GM21447 (cell line): ENCODE measurements around the gene CREBRF.
A peak's percentile ranks its signal among the peaks of the same experiment; 100 is the strongest.
"Not testable (repeated sequence)": the region's sequence is repeated elsewhere in the genome, so short reads cannot be mapped to it uniquely, and the experiment has no call there.

Source experiments
- ATAC-seq: cut with Tn5 transposase; IDR thresholded peaks from one replicate; pipeline ENCODE4 v1.9.1; 2021; ENCODE audit not compliant: unreplicated experiment

The CREBRF gene, protein sequence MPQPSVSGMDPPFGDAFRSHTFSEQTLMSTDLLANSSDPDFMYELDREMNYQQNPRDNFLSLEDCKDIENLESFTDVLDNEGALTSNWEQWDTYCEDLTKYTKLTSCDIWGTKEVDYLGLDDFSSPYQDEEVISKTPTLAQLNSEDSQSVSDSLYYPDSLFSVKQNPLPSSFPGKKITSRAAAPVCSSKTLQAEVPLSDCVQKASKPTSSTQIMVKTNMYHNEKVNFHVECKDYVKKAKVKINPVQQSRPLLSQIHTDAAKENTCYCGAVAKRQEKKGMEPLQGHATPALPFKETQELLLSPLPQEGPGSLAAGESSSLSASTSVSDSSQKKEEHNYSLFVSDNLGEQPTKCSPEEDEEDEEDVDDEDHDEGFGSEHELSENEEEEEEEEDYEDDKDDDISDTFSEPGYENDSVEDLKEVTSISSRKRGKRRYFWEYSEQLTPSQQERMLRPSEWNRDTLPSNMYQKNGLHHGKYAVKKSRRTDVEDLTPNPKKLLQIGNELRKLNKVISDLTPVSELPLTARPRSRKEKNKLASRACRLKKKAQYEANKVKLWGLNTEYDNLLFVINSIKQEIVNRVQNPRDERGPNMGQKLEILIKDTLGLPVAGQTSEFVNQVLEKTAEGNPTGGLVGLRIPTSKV

DNA sequence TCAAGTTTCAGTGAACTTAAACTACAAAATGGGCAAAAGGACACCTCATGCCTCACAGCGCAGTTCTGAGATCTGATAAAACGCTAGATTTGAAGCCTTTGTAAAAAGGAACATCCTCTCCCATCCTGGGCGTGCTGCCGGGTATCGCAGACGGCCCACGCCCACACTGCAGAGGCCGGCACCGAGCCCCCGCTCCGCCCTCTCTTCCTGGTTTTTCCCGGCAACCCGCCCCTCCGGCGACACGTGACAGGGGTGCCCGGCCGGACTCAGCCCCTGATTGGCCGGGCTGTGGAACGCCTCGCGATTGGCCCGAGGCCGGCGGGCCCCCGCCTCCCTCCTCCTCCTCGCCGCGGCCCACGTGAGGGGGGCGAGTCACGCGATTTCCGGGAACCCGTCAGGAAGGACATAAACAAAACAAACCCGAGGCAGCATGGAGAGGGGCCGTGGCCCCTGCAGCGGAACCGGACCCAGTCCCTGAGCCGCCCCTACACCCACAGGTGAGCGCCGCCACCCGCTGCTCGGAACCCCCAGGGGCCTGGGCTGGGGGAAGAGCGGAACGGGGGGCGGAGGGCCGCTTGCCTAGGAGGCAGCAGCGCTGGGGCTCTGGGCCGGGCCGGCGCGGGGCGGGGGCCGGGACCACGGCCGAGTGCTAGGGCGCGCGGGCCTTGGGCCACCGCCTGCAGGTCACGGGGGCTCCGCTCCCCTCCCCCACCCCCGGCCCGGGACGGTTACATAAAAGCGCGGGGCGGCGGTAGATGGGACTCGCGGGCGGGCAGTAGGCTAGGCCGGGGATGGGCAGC is at the start of gene CREBRF:
TSS of gene CREBRF (plus strand) at position 370 of the 800 bp plus-strand sequence. CDS start 24,424 bp downstream, outside the sequence.
- ATAC-seq = peak; percentile 64

DNA sequence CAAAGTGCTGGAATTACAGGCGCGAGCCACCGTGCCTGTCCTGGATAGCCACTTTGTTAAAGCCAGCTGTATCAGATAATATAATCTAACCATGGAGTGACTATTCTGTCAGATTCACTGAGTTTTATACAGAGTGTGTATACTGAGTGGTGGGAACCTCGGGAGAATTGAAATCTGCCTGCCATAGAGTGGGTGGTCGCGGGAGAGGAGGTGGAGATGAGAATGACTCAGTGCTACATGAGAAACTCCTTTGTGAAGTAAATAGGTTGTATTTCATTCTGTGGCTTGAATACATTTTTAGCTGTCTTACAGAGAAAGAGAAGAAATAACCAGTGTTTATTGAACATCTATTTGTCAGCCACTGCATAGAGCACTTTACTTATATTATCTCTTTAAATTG is 46.1 kb upstream of the CREBRF start:
- ATAC-seq = no peak

DNA sequence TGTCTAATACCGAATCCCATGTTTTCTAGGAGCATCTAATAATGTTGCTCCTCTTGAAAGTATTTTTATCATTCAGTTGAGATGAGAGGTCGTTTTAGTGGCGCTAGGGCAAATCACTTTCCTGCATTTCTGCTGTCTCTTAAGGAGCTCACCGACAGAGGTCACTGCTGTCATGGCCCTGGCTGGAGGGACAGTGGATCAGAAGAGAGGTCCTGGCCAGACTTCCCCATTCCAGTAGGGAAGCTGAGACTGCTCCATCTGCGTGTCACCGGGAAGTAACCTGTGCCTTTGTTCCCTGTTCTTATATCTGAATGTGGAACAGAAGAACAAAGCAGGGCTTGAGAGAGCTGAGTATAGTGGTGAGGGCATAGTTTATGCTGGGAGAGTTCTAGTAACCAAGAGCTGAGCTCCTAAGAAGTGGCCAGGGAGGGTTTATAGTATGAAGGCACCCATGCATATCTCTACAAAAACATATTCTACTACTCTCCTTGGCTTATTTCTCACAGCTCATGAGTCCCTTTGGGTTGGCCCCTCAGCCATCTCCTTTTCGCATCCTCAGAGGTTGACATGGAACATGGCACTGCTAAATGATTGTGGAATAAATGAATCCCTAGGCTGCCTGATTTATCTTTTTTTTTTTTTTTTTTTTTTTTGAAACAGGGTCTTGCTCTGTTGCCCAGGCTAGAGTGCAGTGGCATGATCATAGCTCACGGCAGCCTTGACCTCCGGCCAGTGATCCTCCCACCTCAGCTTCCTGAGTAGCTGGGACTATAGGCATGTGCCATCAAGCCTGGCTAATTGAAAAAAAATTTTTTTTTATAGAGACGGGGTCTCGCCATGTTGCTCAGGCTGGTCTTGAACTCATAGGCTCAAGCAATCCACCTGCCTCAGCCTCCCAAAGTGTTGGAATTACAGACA is 45.3 kb upstream of the CREBRF start:
- ATAC-seq = no peak

DNA sequence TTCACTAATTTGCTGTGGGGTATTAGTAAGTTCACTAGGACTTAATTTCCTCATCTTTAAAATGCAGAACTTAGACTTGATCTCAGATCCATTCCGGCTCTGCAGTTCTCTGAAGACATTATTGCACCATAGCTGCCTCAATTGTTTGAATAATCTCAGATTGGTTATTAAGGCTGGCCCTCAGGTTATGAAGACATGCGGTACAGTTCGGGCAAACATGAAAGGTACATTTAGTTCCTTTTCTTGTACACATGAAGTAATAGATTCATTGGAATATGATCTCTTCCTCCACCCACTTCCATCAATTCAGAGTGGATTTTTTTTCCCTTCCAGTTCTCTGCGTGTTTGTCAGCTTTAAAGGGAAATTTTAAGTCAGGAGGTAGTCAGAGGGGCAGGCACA is 44.6 kb upstream of the CREBRF start:
- no peak for ATAC-seq

DNA sequence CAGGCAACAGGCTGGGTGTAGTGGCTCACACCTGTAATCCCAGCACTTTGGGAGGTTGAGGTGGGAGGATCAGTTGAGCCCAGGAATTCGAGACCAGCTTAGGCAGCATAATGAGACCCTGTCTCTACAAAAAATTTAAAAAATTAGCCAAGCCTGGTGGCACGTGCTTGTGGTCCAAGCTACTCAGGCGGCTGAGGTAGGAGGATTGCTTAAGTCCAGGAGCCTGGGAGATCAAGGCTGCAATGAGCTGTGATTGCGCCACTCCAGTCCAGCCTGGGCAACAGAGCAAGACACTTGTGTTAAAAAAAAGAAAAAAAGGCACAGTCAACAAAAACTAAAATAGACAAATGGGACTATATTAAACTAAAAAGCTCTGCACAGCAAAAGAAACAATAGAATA is 43.3 kb upstream of the CREBRF start:
- no peak for ATAC-seq

DNA sequence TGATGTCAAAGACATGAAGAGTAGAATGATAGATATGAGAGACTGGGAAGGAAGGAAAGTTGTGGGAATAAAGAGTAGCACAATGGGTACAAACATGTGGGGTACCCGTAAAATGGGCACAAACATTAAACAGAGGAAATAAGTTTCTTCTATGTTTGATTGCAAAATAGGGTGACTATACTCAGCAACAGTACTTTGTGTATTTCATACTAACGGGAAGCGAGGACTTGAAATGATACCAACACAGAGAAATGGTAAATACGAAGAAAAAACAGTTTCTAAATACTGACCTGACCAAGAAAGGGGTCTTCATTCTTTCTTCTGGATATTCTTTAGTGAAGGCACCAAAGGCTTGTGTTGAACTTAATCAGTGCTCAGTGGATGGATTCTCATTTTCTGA is 41.5 kb upstream of the CREBRF start:
- no peak for ATAC-seq

DNA sequence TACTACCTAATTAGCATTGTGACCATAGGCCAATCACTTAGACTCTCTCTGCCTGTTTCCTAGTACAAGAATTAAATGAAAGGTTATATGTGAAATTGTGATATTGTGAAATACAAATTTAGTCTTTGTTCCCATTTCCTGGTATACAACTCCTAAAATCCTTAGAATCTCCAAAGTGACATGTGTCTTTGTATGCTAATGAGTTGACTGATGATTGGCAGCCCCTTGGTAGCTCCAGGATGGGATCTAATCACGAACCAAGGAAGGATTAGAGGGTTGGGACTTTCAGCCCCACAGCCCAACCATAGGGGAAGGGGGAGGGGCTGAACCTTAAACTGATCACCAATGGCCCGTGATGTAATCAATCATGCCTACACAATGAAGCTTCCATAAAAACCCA is 41.0 kb upstream of the CREBRF start:
- no peak for ATAC-seq

DNA sequence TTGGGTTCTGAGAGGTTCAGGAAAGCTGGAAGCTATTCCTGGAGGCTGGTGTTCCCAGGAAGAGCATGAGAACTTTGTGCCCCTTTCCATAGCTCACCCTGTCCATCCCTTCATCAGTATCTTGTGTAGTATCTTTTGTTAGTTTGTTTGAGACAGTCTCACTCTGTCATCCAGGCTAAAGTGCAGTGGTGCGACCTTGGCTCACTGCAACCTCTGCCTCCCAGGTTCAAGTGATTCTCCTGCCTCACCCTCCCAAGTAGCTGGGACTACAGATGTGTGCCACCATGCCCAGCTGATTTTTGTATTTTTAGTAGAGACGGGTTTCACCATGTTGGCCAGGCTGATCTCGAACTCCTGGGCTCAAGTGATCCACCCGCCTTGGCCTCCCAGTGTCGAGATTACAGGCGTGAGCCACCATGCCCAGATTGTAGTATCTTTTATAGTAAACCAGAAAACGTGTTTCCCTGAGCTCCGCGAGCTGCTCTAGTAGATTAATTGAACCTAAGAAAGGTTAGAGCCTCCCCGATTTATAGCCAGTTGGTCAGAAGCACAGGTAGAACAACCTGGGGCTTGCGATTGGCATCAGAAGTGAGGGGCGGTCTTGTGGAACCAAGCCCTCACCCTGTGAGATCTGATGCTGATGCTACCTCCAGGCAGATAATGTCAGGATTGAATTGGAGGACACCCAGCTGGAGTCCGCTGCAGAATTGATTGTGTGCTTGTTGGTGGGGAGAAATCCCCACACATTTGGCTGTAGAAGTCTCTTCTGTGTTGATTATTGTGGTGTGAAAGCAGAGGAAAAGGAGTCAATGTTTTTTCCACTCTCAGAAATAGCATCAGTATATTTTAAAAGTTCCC is 40.3 kb upstream of the CREBRF start:
- no peak for ATAC-seq

DNA sequence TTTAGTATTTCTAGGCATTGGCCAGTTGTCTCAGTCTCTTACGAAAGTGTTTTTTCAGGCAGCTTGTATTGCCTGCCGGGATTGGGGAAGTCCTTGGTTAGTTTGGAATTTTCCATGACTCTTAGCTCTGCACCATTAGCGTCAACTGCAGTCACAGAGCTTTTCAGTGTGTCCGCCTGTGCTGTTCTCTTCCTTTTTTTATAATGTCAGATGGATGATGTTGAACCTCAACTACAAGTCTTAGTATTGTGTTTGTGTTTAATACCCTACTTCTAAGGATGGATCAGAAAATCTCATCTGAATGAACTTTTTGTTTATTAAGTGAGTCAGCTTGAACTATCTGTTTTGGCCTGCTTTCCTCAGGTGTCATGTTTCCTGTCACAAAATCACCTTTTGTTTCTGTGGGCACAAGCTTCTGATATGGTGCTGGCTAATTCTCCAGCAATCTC is 39.5 kb upstream of the CREBRF start:
- no peak for ATAC-seq

DNA sequence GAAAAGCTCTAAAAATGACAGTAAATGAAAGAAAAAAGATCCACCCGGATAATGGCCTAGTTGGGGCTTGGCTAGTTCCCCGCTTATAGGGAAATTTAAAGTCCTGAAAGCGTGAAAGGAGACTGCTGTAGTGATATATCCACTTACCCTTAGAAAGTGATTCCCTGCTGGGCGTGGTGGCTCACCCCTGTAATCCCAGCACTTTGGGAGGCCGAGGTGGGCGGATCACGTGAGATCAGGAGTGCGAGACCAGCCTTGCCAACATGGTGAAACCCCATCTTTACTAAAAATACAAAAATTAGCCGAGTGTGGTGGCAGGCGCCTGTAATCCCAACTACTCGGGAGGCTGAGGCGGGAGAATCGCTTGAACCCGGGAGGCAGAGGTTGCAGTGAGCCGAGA is 39.1 kb upstream of the CREBRF start:
- ATAC-seq = not testable (repeated sequence)

DNA sequence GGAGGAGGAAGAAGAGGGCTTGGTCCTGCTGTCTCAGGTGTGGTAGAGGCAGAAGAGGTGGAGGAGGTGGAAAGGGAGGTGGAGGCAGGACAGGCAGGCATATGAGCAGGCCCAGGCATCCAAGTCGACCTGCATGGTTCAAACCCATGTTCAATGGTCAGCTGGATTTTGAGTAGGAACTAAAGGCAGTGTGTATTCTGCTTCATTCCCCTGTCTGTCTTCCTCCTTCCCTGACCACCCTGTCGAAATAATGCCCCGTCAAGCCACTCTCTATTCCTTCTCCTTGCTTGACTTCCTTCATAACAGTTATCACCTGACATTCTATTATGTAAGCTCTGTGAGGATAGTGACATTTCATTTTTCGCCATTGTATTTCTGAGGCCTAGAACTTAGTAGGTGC is 37.8 kb upstream of the CREBRF start:
- no peak for ATAC-seq

DNA sequence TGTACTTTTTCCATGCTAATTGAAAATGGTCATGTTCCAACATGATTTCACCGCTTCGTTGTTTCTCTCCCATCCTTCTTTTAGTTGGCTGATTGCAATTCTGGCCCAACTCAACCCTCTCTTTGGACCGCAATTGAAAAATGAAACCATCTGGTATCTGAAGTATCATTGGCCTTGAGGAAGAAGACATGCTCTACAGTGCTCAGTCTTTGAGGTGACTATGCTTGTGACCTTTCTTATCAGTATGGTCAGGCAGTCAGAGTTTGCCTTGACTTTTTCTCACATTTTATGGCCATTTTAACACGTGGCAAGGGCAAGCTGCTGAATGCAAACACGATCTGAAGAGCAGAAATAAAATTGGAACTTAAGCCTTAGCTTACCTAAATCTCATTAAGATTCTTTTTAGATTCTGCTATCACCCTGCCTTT is 36.0 kb upstream of the CREBRF start:
- no peak for ATAC-seq

DNA sequence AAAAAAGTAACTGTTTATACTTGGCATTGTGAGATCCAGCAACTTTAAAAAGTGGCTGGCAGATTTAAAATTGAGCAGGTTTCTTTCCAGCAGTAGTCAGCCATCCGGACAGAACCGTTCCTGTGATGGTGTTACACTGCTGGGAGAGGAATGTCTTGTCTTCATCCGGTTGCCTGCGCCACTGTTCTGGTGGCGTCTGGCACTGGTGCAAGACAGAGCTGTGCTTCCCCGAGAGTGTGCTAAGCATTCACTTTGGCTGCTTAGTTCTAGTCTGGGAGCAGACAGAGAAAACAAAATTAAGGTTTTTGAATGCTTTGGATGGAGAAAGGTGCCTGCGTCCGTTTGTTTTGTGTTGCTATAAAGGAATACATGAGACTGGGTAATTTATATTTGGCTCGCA is 35.5 kb upstream of the CREBRF start:
- ATAC-seq = no peak

DNA sequence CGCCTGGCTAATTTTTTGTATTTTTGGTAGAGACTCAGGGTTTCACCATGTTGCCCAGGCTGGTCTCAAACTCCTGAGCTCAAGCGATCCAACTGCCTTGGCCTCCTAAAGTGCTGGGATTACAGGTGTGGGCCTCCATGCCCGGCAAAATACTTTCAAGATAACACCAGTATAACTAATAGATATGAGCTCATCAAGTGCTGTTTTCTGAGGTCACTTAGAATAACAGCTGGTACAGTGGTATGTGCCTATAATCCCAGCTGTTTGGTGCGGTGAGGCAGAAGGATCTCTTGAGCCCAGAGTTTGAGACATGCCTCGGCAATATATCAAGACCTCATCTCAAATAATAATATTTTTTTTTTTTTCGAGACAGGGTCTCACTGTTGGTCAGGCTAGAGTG is 30.5 kb upstream of the CREBRF start:
- no peak for ATAC-seq

DNA sequence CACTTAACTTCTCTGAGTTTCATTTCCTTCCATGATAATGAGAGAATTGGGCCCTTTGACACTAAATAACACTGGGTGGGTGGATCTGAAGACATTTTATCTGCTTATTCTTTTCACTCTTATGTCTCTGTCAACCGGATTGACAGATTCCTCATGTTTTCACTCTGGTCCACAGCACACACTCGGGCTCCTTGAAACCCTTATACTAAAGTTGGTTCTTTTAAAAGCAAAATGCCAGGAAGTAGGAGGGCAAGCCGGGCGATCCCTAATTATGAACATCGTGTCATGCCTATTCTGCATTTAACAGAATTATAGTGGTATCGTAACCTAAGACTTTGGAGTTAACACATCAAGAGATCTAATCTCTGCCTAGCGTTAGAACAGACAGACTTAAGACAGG is 28.2 kb upstream of the CREBRF start:
- ATAC-seq = no peak

DNA sequence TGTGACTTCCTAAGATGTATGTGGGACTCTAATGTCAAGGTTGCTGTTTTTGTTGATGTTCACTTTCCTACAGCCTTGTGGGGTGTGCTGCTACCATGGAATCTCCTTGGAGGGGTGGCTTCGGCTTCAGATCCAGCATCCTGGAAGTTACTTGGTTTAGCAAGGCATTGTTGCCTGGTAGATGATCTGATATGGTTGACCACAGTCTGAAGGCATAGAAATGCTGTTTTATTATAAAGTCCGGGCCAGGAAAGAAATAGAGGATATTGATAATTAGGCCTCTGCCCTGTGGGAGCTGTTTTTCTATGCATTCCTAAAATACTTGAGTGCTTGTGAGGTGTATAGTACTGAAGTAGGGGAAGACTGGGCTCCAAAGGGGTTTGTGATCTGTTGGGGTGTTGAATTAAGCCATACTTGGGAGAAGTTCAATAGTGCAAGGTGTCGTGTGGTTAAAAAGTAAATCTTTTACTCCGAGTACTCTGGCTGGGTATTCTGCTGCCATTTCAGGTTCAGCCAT is 27.3 kb upstream of the CREBRF start:
- no peak for ATAC-seq

DNA sequence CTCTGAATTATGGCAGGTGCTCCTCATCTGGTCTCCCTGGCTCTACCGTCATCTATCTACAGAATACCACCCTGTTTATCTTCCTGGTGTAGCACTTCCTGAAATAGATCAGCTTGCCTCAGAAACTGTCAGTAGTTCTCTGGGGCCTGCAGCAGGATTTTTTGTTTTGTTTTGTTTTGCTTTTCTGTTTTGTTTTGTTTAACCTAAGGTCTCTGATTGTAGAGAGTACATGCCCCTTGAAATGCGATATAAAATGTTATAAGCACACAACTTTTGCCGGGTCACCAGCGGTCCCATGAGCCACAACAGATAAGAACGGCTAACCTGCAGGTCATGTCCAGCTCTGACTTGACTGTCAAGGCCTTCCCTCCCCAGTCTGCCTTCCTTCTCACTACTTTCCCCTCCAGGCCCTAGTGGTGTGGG is 26.6 kb upstream of the CREBRF start:
- ATAC-seq = peak; percentile 65

DNA sequence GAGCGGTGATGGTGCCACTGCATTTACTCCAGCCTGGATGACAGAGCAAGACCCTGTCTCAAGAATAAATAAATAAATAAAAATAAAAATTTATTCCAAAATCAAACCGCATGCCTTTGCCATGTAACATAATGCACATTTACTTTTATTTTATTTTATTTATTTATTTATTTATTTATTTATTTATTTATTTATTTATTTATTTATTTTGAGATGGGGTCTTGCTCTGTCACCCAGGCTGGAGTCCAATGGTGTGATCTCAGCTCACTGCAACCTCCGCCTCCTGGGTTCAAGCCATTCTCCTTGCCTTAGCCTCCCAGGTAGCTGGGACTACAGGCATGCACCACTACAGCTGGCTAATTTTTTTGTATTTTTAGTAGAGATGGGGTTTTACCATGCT is 24.1 kb upstream of the CREBRF start:
- not testable (repeated sequence) for ATAC-seq

DNA sequence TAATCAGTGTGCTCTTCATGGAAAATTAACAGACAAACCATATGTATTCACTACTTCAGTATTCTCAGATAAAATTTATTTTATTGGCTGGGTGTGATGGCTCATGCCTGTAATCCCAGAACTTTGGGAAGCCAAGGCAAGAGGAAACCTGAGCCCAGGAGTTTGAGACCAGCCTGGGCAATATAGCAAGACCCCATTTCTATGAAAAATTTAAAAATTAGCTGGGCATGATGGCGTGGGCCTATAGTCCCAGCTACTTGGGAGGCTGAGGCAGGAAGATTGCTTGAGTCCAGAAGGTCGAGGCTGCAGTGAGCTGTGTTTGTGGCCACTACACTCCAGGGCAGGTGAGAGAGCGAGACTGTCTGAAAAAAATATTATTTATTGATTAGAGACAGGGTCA is 23.4 kb upstream of the CREBRF start:
- ATAC-seq = no peak
